Measurements from ENCODE around the gene TMEM63C.

DNA sequence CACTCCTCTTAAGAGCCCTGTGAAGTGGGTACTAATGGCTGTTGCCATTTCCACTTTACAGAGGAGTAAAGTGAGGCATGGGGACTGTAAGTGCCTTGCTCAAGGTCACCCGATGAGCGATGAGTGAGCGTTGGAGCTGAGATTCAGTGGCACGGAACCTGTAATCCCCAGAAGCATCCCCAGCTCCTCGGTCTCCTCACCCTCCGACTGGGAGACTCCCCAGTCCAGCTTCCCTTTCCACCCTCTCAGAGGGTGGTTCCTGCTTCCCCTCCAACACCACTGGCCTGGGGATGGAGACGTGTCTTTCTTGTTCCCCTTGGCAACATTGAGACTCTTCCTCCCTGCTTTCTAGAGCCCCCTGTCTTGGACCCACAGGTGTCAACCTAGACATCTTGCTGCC is 32.6 kb downstream of the TMEM63C start:
- TF ChIP-seq, protein P1, sequence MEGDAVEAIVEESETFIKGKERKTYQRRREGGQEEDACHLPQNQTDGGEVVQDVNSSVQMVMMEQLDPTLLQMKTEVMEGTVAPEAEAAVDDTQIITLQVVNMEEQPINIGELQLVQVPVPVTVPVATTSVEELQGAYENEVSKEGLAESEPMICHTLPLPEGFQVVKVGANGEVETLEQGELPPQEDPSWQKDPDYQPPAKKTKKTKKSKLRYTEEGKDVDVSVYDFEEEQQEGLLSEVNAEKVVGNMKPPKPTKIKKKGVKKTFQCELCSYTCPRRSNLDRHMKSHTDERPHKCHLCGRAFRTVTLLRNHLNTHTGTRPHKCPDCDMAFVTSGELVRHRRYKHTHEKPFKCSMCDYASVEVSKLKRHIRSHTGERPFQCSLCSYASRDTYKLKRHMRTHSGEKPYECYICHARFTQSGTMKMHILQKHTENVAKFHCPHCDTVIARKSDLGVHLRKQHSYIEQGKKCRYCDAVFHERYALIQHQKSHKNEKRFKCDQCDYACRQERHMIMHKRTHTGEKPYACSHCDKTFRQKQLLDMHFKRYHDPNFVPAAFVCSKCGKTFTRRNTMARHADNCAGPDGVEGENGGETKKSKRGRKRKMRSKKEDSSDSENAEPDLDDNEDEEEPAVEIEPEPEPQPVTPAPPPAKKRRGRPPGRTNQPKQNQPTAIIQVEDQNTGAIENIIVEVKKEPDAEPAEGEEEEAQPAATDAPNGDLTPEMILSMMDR (conservative IDR thresholded peaks at IDR 0.05): no peak
- no peak for TF ChIP-seq ZFX (IDR thresholded peaks at IDR 0.05)
